A549 (cell line): Measurements from ENCODE around the gene CALCB. TPM values are rescaled to one million over a fixed set of nuclear protein-coding genes. Genes with fewer than 3 reads are reported as not detected.

ENCODE experiments used
- ATAC-seq, 2 experiments: fragments of 200-7000 bp in 1 of 2; fragments of >200 bp in 1 of 2; cut with Nextera tagmentation in 1 of 2; cut with Tn5 transposase in 1 of 2; 3 replicates each; pipeline versions ENCODE4 v1.8.0 to v1.9.1; 2018 to 2020; ENCODE audit warnings: mild to moderate bottlenecking in 1 of 2, moderate library complexity in 1 of 2
- CTCF ChIA-PET: fragments of 300-600 bp; sonication (Branson Sonifier 250); formaldehyde crosslinking; extraction: SDS; loops from one replicate; lab custom pipeline; 2021; ENCODE audit warnings: antibody characterized with exemption, inconsistent platforms; lab: Yijun Ruan, JAX
- POLR2A ChIA-PET: fragments of 350-600 bp; formaldehyde crosslinking; extraction: SDS; loops from one replicate; lab custom pipeline; 2021; ENCODE audit warnings: antibody characterized with exemption, inconsistent platforms; lab: Yijun Ruan, JAX
- DNase-seq, 2 experiments: peaks; one replicate each; pipeline versions ENCODE4 v3.0.0 to v3.0.0-alpha.2; 2011 to 2016; ENCODE audit warnings: low read depth in 1 of 2, low spot score in 1 of 2
- FAIRE-seq: peaks from 2 replicates; lab custom pipeline; 2011; peaks lifted over from hg19 to GRCh38; lab: Jason Lieb, UNC
- H3K27ac ChIP-seq, 2 experiments: fragments of >200 bp; sonication (Bioruptor Twin); formaldehyde crosslinking; 3 replicates each; pipeline ENCODE4 v1.5.1; 2016 to 2017
- H3K4me1 ChIP-seq: fragments of >200 bp; sonication (Bioruptor Twin); formaldehyde crosslinking; 3 replicates; pipeline ENCODE4 v1.6.1; 2016
- H3K4me2 ChIP-seq: fragments of >200 bp; sonication (Bioruptor Twin); formaldehyde crosslinking; 3 replicates; pipeline ENCODE4 v1.6.1; 2016
- H3K4me3 ChIP-seq: fragments of >200 bp; sonication (Bioruptor Twin); formaldehyde crosslinking; 3 replicates; pipeline ENCODE4 v1.5.1; 2016
- H3K9me3 ChIP-seq: fragments of >200 bp; sonication (Bioruptor Twin); formaldehyde crosslinking; 3 replicates; pipeline ENCODE4 v1.6.1; 2016
- BCL3 ChIP-seq: fragments of >200 bp; sonication (Bioruptor Twin); formaldehyde crosslinking; IDR thresholded peaks from 3 replicates; pipeline ENCODE4 v1.6.1; 2016
- CBX2 ChIP-seq: fragments of 200-600 bp; sonication (generic); IDR thresholded peaks from 2 replicates; pipeline ENCODE4 v1.6.1; 2016; ENCODE audit warnings: low read depth, mild to moderate bottlenecking, borderline replicate concordance
- CHD4 ChIP-seq: fragments of 200-600 bp; sonication (generic); IDR thresholded peaks from 2 replicates; pipeline ENCODE4 v1.6.1; 2016; ENCODE audit warnings: antibody characterized with exemption, mild to moderate bottlenecking, borderline replicate concordance
- FOSB ChIP-seq: fragments of 250-450 bp; sonication (Bioruptor Pico); IDR thresholded peaks from 2 replicates; pipeline ENCODE4 v1.5.0; 2020; ENCODE audit warnings: mild to moderate bottlenecking, moderate library complexity
- HEYL ChIP-seq: fragments of 250-450 bp; sonication (Bioruptor Pico); IDR thresholded peaks from 2 replicates; pipeline ENCODE4 v1.8.0; 2021; ENCODE audit warnings: mild to moderate bottlenecking, moderate library complexity
- HMGXB4 ChIP-seq: fragments of 250-450 bp; sonication (Bioruptor Pico); IDR thresholded peaks from 2 replicates; pipeline ENCODE4 v1.5.0; 2021; ENCODE audit warnings: mild to moderate bottlenecking, moderate library complexity, borderline replicate concordance
- HOXB13 ChIP-seq: fragments of 250-450 bp; sonication (Bioruptor Pico); IDR thresholded peaks from 2 replicates; pipeline ENCODE4 v1.5.0; 2020; ENCODE audit warnings: low read depth, mild to moderate bottlenecking, moderate library complexity
- HOXB5 ChIP-seq: fragments of 250-450 bp; sonication (Bioruptor Pico); IDR thresholded peaks from 2 replicates; pipeline ENCODE4 v1.5.0; 2020; ENCODE audit warnings: mild to moderate bottlenecking, moderate library complexity
- JUNB ChIP-seq: fragments of >200 bp; sonication (Bioruptor Twin); formaldehyde crosslinking; IDR thresholded peaks from 2 replicates; pipeline ENCODE4 v1.6.1; 2016
- KDM1A ChIP-seq: fragments of 200-600 bp; sonication (generic); IDR thresholded peaks from 2 replicates; pipeline ENCODE4 v1.6.1; 2016; ENCODE audit warnings: low read depth, mild to moderate bottlenecking
- PHF8 ChIP-seq: fragments of 200-600 bp; sonication (generic); IDR thresholded peaks from 2 replicates; pipeline ENCODE4 v1.6.1; 2016; ENCODE audit warnings: low read depth, mild to moderate bottlenecking, antibody characterized with exemption, moderate library complexity, borderline replicate concordance
- POLR2A ChIP-seq: IDR thresholded peaks from 2 replicates; pipeline ENCODE4 v1.6.1; 2012; ENCODE audit warnings: mild to moderate bottlenecking, low read length
- POLR2AphosphoS2 ChIP-seq: conservative IDR thresholded peaks from 2 replicates; pipeline ENCODE4 v1.6.1; 2012; ENCODE audit warnings: low read length, improper control_type of control experiment, inconsistent platforms
- RARB ChIP-seq: fragments of 250-450 bp; sonication (Bioruptor Pico); IDR thresholded peaks from 2 replicates; pipeline ENCODE4 v1.8.0; 2021; ENCODE audit warnings: mild to moderate bottlenecking, moderate library complexity
- RCOR1 ChIP-seq: fragments of 150-350 bp; IDR thresholded peaks from 2 replicates; pipeline ENCODE4 v1.6.1; 2014; ENCODE audit warnings: antibody characterized with exemption, low read length, low read depth
- SREBF2 ChIP-seq: fragments of 450-650 bp; IDR thresholded peaks from 2 replicates; pipeline ENCODE4 v1.6.1; 2014; ENCODE audit warnings: mild to moderate bottlenecking, moderate library complexity
- ZNF302 ChIP-seq: fragments of 250-450 bp; sonication (Bioruptor Pico); IDR thresholded peaks from 2 replicates; pipeline ENCODE4 v1.9.0; 2021; ENCODE audit warnings: inconsistent platforms, mild to moderate bottlenecking, moderate library complexity
- WGBS: methylation state at CpG from one replicate; pipeline ENCODE4 v1.1.6; 2017; ENCODE audit errors: missing lambda C conversion rate; 5-methylcytosine and 5-hydroxymethylcytosine counted together
- polyA plus RNA-seq, 4 experiments: library from polyadenylated mRNA; depleted of rRNA in 3 of 4; stranded (reverse); fragments of >200 nt; fragmentation: RNase III in 1 of 4; extraction: RNeasy Plus Mini Kit Qiagen cat#74134 plus additional on column Dnase treatment in 1 of 4; gene quantifications; 2 replicates in 3 of 4; 3 replicates in 1 of 4; pipeline ENCODE4 v1.2.3, GENCODE V29; 2011 to 2017
- TF ChIP-seq, protein P1 (sequence below): IDR thresholded peaks from 2 replicates; pipeline ENCODE4 v1.6.1; 2012
- TF ChIP-seq, protein P2 (sequence below): fragments of 150-350 bp; IDR thresholded peaks from 2 replicates; pipeline ENCODE4 v1.6.1; 2014; ENCODE audit warnings: low read depth, mild to moderate bottlenecking, low read length

CALCB gene
- polyA plus RNA-seq, 2 of the 4 experiments (the other 2 are of a cell fraction), result 0.39 TPM; not detected in 1

- CTCF ChIA-PET, result interaction anchor here (1.0 to 3.7 kb wide), 2 partner anchors 21 to 146 kb away, joined by 3 to 15 read pairs; partner anchors contain the start of gene CALCB
- Histone ChIP-seq H3K4me3 (no peak overlapping the region), H3K9me3 (no peaks in the 10 kb centered on the region)
- TF ChIP-seq KDM1A (no peak), BCL3 (no peak), JUNB (no peak; the same call in 1 of the 2 replicates), HOXB5 (CRISPR knock-in tag) (no peak), ZNF302 (CRISPR knock-in tag) (no peak), RARB (CRISPR knock-in tag) (no peak), HMGXB4 (CRISPR knock-in tag) (no peak), POLR2A (no peak)
- TF ChIP-seq, protein P1, sequence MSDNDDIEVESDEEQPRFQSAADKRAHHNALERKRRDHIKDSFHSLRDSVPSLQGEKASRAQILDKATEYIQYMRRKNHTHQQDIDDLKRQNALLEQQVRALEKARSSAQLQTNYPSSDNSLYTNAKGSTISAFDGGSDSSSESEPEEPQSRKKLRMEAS, result no peak
- TF ChIP-seq, protein P2, sequence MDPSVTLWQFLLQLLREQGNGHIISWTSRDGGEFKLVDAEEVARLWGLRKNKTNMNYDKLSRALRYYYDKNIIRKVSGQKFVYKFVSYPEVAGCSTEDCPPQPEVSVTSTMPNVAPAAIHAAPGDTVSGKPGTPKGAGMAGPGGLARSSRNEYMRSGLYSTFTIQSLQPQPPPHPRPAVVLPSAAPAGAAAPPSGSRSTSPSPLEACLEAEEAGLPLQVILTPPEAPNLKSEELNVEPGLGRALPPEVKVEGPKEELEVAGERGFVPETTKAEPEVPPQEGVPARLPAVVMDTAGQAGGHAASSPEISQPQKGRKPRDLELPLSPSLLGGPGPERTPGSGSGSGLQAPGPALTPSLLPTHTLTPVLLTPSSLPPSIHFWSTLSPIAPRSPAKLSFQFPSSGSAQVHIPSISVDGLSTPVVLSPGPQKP, result no peak
- TF ChIP-seq, all 56 proteins: peak for 0
- Histone ChIP-seq H3K27ac (peak overlapping the region; percentile 53 to 60; a peak in 3 of 6 replicates), H3K4me2 (peak overlapping the region; percentile 31; the same call in 2 of the 3 replicates), H3K4me1 (peaks cover 11% of the 10 kb centered on the region; the same call in 2 of the 3 replicates)
- 0% methylated on average over 1 of the region's 1 CpG for WGBS
- DNase-seq, result peak in 1 of 2 experiments; percentile 5
- POLR2A ChIA-PET, result no interaction called here
- ATAC-seq, result peak in 1 of 2 experiments; percentile 76; a peak in 2 of 6 replicates
- no peak for FAIRE-seq
Measured at GRCh38 chr11:15053191-15053685, 20.2 kb upstream of the CALCB start.

DNA sequence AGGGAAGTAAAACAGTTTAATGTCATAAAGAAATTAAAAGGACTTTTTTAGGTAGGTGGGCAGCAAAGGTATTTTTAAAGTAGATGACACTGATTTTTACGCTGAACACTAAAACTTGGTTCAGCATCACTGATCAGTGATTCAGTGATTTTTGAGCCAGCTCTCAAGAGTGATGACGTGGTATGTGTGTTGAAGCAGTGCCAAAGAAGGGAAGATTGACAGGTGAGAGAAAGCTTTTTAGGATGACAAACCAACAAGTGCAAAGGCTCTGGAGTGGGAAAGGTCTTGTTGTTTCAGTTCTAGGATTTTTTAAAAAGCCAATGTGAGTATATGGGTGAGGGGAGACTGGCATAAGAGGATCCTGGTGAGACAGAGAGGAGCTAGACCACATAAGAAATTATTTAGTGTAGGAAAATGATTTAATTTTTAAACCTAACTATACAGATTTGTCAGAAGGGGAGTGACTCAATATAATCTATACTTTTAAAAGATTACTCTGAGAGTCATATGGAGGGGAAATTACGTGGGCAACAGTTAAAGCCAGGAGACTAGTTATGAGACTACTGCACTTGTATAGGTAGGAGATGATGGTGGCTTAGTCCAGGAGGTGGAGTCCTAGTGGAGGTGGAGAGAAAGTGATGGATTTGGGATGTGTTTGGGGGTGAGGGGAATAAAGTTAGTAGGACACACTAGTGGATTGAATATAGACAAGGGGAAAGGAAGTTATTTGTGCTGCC lies 17.6 kb upstream of the CALCB start:
- Histone ChIP-seq H3K4me3 (no peak overlapping the region), H3K9me3 (no peaks in the 10 kb centered on the region), H3K4me2 (no peak overlapping the region; the same call in 2 of the 3 replicates), H3K4me1 (peaks cover 11% of the 10 kb centered on the region; the same call in 2 of the 3 replicates), H3K27ac (no peak overlapping the region; a peak in 1 of 6 replicates)
- CTCF ChIA-PET, result interaction anchor here (0.9 to 2.2 kb wide), 4 partner anchors 18 to 265 kb away, joined by 3 to 9 read pairs (median 4); partner anchors contain the start of gene CALCB
- no peak for DNase-seq
- FAIRE-seq, result no peak
- TF ChIP-seq RCOR1 (no peak), HEYL (CRISPR knock-in tag) (no peak), HOXB13 (CRISPR knock-in tag) (no peak), CHD4 (no peak)
- POLR2A ChIA-PET, result no interaction called here
- 2% methylated on average over 3 of the region's 3 CpGs for WGBS
- no peak for ATAC-seq

GRCh38 chr11:15057329-15057728 lies 16.1 kb upstream of the CALCB start:
- FAIRE-seq (no peak), ATAC-seq (no peak)
- POLR2A ChIA-PET, result no interaction called here

More at GRCh38 chr11:15057329-15057728, 16.1 kb upstream of the CALCB start:
- TF ChIP-seq SREBF2 (no peak), CBX2 (no peak), POLR2AphosphoS2 (no peak), PHF8 (no peak), FOSB (CRISPR knock-in tag) (no peak)
- H3K9me3 ChIP-seq, result no peaks in the 10 kb centered on the region
- no peak overlapping the region for H3K4me3 ChIP-seq
- WGBS, result 20% methylated on average over 1 of the region's 1 CpG
- no peak overlapping the region for H3K27ac ChIP-seq
- DNase-seq, result no peak
- H3K4me1 ChIP-seq, result peaks cover 11% of the 10 kb centered on the region; the same call in 2 of the 3 replicates
- CTCF ChIA-PET, result interaction anchor here (0.6 to 2.2 kb wide), 2 partner anchors 82 kb away, joined by 3 to 5 read pairs; no protein-coding TSS in a partner anchor
- no peak overlapping the region for H3K4me2 ChIP-seq
